ENCODE results near the gene ZNF660.
"Not testable (repeated sequence)": the region's sequence is repeated elsewhere in the genome, so short reads cannot be mapped to it uniquely, and the experiment has no call there.

DNA sequence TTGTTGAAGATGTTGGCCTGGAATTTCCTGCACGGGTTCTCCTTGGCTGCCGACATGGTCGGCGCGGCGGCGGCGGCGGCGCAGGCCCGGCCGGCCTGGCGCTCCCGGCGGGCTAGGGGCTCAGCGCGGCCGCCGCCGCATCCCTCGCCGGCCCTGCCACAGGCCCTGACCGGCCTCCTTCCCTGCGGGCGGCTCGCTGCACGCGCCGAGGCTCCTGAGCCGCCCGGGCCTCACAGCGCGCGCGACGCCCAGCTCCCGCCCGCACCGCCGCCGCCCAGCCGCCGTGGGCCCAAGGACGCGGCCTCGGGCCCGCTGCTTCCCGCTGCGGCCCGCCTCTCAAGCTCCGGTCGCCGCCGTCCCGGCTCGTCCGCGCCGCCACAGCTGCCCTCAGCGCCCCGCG, 3.8 kb upstream of the ZNF660 start:
- TF ChIP-seq, protein P1, sequence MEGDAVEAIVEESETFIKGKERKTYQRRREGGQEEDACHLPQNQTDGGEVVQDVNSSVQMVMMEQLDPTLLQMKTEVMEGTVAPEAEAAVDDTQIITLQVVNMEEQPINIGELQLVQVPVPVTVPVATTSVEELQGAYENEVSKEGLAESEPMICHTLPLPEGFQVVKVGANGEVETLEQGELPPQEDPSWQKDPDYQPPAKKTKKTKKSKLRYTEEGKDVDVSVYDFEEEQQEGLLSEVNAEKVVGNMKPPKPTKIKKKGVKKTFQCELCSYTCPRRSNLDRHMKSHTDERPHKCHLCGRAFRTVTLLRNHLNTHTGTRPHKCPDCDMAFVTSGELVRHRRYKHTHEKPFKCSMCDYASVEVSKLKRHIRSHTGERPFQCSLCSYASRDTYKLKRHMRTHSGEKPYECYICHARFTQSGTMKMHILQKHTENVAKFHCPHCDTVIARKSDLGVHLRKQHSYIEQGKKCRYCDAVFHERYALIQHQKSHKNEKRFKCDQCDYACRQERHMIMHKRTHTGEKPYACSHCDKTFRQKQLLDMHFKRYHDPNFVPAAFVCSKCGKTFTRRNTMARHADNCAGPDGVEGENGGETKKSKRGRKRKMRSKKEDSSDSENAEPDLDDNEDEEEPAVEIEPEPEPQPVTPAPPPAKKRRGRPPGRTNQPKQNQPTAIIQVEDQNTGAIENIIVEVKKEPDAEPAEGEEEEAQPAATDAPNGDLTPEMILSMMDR (IDR thresholded peaks at IDR 0.05), result not testable (repeated sequence)
- not testable (repeated sequence) for TF ChIP-seq POLR2A (IDR thresholded peaks at IDR 0.05)
